Activated CD4-positive, alpha-beta memory T cell treated with anti-CD3 and anti-CD28 coated beads for 36 hours (primary cell): ENCODE measurements around the gene RIMBP2. TPM values are rescaled to one million over a fixed set of nuclear protein-coding genes. Genes with fewer than 3 reads are reported as not detected.

Experiments used
- CTCF ChIA-PET: fragments of 350-600 bp; sonication (Branson Sonifier 250); formaldehyde crosslinking; loops from one replicate; lab custom pipeline; 2021; ENCODE audit warnings: antibody characterized with exemption, inconsistent platforms; lab: Charles Lee
- POLR2A ChIA-PET: fragments of 350-600 bp; sonication (Branson Sonifier 250); formaldehyde crosslinking; loops from one replicate; lab custom pipeline; 2021; ENCODE audit warnings: antibody characterized with exemption; lab: Charles Lee
- DNase-seq: peaks from one replicate; pipeline ENCODE4 v3.0.0-alpha.2; 2020
- H3K27ac Mint-ChIP-seq: one replicate; pipeline ENCODE4 v1.8.0; 2021; ENCODE audit warnings: mixed read lengths
- H3K27me3 Mint-ChIP-seq: one replicate; pipeline ENCODE4 v1.8.0; 2021; ENCODE audit warnings: mixed read lengths
- H3K36me3 Mint-ChIP-seq: one replicate; pipeline ENCODE4 v1.8.0; 2021; ENCODE audit warnings: mixed read lengths
- H3K4me1 Mint-ChIP-seq: one replicate; pipeline ENCODE4 v1.8.0; 2021; ENCODE audit warnings: low read depth, mixed read lengths
- H3K4me3 Mint-ChIP-seq: one replicate; pipeline ENCODE4 v1.8.0; 2021; ENCODE audit warnings: mild to moderate bottlenecking, mixed read lengths
- H3K9me3 Mint-ChIP-seq: one replicate; pipeline ENCODE4 v1.8.0; 2021; ENCODE audit warnings: mixed read lengths
- intact Hi-C: fragments of 100-400 bp; cut with micrococcal nuclease; formaldehyde crosslinking; loops from one replicate; pipeline ENCODE4 v1.15.1; 2023
- total RNA-seq, 2 experiments: library from RNA; stranded (reverse); gene quantifications; one replicate each; pipeline ENCODE4 v1.2.3, GENCODE V29; 2021

RIMBP2 gene
- total RNA-seq, 2 experiments from 2014 or later = 0.27 TPM; not detected in 1

DNA sequence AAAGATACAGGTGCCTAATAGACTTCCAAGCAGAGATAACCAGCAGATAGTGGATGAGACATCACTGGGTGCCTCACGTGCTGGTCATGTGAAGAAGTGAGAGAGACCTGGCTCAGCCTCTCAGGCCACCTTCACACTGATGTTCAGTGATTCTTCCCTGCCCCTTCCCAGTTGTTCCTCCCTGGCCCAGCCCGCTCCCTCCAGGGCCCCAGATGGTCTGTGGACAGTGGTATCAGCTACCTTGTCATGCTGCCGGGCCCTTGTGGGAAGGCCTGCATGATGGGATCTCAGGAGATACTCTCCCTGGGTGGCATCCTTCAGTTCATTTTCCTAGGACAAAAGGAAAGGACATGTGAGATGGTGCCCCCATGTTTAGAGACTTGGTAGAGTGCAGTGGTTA is 198.5 kb downstream of the RIMBP2 start:
- no peak overlapping the region for H3K4me3 Mint-ChIP-seq
- peaks cover 2% of the 10 kb centered on the region for H3K27me3 Mint-ChIP-seq
- intact Hi-C loops = no loop called here
- ChIA-PET POLR2A (no interaction called here), CTCF (no interaction called here)
- DNase-seq = no peak
- no peaks in the 10 kb centered on the region for H3K9me3 Mint-ChIP-seq
- no peaks in the 10 kb centered on the region for H3K4me1 Mint-ChIP-seq
- H3K36me3 Mint-ChIP-seq = no peaks in the 10 kb centered on the region
- no peak overlapping the region for H3K27ac Mint-ChIP-seq

DNA sequence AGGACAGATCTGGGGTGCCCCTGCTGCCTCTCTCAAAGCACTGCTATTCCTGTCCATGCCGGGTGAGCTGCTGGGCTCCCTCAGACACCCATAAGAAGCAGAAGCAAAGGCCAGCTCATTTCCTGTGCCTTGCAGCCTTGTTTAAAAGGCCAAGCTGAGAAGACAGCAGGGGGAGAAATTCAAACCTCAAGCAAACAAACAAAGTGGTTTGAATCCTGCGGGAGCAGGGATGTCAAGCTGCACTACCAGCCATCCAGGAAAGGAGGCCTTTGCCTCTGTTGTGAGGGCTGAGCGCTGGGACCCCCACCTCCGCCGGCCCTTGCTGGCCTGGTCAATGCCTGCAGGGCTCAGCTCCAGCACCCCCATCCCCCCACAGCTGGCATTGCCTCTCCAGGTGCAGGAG is 201.9 kb downstream of the RIMBP2 start:
- H3K36me3 Mint-ChIP-seq = no peaks in the 10 kb centered on the region
- CTCF ChIA-PET = no interaction called here
- intact Hi-C loops = no loop called here
- no peak for DNase-seq
- H3K9me3 Mint-ChIP-seq = no peaks in the 10 kb centered on the region
- H3K4me1 Mint-ChIP-seq = no peaks in the 10 kb centered on the region
- no peak overlapping the region for H3K27ac Mint-ChIP-seq
- no peaks in the 10 kb centered on the region for H3K27me3 Mint-ChIP-seq
- POLR2A ChIA-PET = no interaction called here
- H3K4me3 Mint-ChIP-seq = no peak overlapping the region

DNA sequence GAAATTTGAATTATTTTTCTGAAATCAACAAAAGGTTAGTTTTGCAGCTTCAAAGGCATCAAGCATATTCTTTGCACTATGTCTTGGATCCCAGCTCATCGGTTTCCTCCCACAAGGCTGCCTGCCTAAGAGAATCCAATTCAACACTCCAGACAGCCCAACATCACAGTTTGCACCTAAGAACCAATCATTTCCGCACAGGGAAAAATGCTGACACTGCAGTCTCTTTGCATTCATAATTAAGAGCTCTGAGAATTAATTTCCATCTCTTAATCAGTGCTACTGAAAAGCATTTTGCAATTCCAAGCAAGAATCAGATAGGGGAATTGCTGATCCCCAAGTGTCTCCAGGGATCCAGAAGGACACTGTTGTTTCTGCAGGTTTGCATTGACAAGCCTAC is 202.5 kb downstream of the RIMBP2 start:
- ChIA-PET CTCF (no interaction called here), POLR2A (no interaction called here)
- no peak for DNase-seq
- Mint-ChIP-seq H3K4me1 (no peaks in the 10 kb centered on the region), H3K27ac (no peak overlapping the region), H3K9me3 (no peaks in the 10 kb centered on the region), H3K36me3 (no peaks in the 10 kb centered on the region), H3K4me3 (no peak overlapping the region), H3K27me3 (no peaks in the 10 kb centered on the region)
- intact Hi-C loops = no loop called here

DNA sequence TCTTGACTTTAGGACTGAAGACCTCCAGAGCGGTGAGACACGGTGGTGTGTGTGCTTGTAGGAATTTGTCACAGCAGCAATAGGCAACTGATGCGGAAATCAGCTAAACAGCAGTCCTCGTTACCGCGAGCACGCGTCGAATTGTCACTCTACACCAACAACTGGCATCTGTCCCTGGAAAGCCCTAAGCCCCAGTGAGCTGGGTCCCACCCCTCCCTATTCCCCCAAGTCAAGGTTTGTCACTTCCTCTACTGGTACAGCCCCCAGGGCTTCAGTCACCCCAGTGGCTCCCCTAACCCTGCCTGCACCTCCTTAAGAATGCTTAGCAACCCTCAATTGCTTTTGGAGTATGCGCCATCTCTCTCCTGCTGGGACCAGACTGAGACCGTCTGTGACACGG is 204.8 kb downstream of the RIMBP2 start:
- DNase-seq = no peak
- POLR2A ChIA-PET = no interaction called here
- Mint-ChIP-seq H3K4me1 (no peaks in the 10 kb centered on the region), H3K4me3 (no peak overlapping the region), H3K27me3 (no peaks in the 10 kb centered on the region), H3K27ac (no peak overlapping the region), H3K36me3 (no peaks in the 10 kb centered on the region), H3K9me3 (no peaks in the 10 kb centered on the region)
- intact Hi-C loops = no loop called here
- CTCF ChIA-PET = interaction anchor here (0.6 kb wide), 1 partner anchor 679 kb away, joined by 4 read pairs; no protein-coding TSS in a partner anchor

DNA sequence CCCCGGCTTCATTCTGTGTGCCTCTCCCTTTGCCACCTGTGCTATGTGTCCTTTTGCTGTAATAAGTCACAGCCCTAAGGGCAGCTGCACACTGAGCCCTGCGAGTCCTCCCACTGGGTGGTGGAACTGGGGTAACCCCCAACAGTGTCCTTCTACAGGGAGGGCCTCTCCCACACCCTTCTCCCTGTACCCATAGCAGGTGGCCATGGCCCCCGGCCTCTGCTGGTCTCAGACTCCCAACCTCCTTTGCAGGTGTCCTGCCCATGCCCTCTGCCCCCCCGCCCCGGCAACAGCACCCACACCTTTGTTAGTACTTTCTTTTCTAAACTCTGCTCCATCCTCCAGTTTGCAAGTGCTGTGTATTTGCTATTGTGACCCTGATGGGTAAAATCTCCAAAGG is 206.6 kb downstream of the RIMBP2 start:
- H3K4me3 Mint-ChIP-seq = no peak overlapping the region
- intact Hi-C loops = no loop called here
- ChIA-PET CTCF (no interaction called here), POLR2A (no interaction called here)
- H3K27ac Mint-ChIP-seq = no peak overlapping the region
- H3K4me1 Mint-ChIP-seq = no peaks in the 10 kb centered on the region
- no peaks in the 10 kb centered on the region for H3K27me3 Mint-ChIP-seq
- no peak for DNase-seq
- no peaks in the 10 kb centered on the region for H3K9me3 Mint-ChIP-seq
- H3K36me3 Mint-ChIP-seq = no peaks in the 10 kb centered on the region

DNA sequence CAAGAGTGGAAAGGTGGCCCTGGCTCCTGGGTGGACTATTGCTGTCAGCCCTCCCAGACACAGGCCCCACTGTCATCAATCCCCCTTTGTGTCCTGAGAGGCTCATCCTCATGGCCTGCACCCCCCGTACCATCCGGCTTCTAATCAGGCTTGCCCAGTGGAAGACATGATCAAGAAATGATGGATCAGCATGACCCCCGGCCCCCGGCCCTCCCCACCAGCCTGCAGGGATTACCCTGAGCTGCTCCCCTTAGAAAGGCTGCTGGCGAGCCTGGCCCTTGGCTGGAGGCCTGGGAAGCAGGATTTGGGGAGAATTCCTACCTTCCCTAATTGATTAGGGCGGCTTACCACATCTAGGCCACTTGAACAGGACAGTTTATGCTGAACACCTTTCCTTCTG is 207.3 kb downstream of the RIMBP2 start:
- intact Hi-C loops = no loop called here
- Mint-ChIP-seq H3K27me3 (no peaks in the 10 kb centered on the region), H3K4me3 (no peak overlapping the region)

DNA sequence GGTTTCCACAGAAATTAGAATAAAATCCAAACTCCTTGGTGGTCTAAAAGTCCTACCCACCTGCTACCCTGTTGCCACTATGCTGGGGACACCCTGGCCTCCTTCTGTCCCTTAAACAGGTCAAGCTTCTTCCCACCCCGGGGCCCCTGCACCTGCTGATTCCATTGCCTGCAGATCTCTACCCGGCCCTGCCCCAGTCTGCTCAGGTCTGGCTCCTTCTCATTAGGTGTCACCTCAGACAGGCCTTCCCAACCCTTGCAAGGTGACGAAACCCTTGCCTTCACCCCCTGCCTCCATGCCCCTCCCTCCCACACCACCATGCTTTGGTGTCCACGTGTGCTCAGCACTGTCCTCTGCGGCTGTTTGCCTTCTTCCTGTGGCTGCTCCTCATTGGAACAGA is 207.8 kb downstream of the RIMBP2 start:
- Mint-ChIP-seq H3K27me3 (no peaks in the 10 kb centered on the region), H3K4me3 (no peak overlapping the region), H3K4me1 (no peaks in the 10 kb centered on the region), H3K9me3 (no peaks in the 10 kb centered on the region), H3K36me3 (no peaks in the 10 kb centered on the region), H3K27ac (no peak overlapping the region)
- CTCF ChIA-PET = no interaction called here
- intact Hi-C loops = no loop called here
- POLR2A ChIA-PET = no interaction called here
- no peak for DNase-seq

More for the DNA sequence above, 207.3 kb downstream of the RIMBP2 start:
- no peak overlapping the region for H3K27ac Mint-ChIP-seq
- ChIA-PET CTCF (no interaction called here), POLR2A (no interaction called here)
- no peaks in the 10 kb centered on the region for H3K4me1 Mint-ChIP-seq
- no peaks in the 10 kb centered on the region for H3K36me3 Mint-ChIP-seq
- no peaks in the 10 kb centered on the region for H3K9me3 Mint-ChIP-seq
- DNase-seq = no peak

DNA sequence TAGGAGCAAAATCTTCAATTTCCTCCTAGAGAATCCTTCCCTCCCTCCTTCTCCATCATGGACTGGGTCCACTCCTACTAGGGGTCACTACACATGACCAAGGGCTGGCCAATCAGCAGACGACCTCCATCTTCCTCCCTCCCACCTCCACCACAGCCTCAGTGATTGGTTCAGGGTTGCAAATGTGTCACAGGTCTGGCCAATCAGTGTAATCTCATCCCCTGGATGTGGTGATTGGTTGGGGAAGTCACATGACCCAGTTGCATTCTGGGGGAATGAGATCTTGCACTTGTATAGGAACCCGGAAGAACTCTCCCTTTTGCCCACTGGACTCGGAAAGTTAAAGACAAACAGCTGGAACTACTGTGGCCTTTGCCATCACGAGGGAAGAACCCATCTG is 209.3 kb downstream of the RIMBP2 start:
- Mint-ChIP-seq H3K27ac (no peak overlapping the region), H3K9me3 (no peaks in the 10 kb centered on the region), H3K36me3 (no peaks in the 10 kb centered on the region), H3K27me3 (no peaks in the 10 kb centered on the region), H3K4me1 (no peaks in the 10 kb centered on the region), H3K4me3 (no peak overlapping the region)
- CTCF ChIA-PET = no interaction called here
- intact Hi-C loops = no loop called here
- DNase-seq = no peak
- POLR2A ChIA-PET = no interaction called here

DNA sequence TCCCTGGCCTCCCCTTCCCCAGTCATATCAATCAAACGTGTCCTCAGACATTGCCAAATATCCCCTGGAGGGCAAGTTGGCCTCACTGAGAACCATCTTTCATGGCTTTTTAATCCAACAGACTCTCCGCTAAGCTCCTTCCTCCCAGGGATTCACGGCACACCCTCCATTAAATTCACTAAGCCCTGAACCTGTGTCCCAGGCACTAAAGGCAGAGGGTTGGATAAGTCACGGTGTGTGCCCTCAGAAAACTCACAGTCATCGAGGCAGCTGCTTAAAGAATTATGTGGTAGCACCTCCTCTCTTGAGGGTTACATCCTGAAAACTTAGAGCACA is 211.3 kb downstream of the RIMBP2 start:
- Mint-ChIP-seq H3K27me3 (no peaks in the 10 kb centered on the region), H3K4me3 (no peak overlapping the region), H3K4me1 (no peaks in the 10 kb centered on the region), H3K27ac (no peak overlapping the region), H3K36me3 (no peaks in the 10 kb centered on the region), H3K9me3 (no peaks in the 10 kb centered on the region)
- intact Hi-C loops = no loop called here
- ChIA-PET POLR2A (no interaction called here), CTCF (no interaction called here)
- DNase-seq = no peak

DNA sequence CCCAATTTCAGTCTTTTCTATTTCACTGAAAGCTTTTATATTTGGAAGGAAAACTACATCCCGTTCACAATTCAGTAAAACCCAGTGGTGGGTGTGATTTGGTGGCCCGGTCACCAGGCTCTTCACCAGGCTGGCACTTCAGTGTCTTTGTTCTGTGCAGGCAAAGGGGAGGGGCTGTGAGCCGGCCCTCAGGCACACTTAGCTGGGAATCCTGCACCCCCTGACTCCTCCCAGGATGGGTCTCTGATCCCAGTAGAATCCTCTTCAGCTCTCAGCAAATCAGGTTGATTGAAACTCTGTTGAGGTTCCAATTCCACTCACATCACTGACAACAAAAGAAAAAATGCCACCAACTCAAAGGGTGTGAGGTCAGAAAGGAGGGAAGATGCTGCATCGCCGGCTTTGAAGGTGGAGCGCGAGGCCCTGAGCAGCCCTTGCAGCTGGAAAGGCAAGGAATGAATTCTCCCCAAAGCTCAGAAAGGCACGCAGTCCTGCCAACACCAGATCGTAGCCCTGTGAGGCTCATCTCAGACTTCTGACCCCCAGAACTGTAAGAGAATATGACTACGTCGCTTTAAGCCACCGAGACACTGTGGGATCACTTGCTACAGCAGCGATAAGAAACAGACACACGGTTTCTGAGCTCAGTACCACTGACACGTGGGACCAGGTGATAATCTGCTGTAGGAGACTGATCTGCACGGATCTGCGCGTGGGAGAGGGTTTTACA is 211.8 kb downstream of the RIMBP2 start:
- no peak overlapping the region for H3K4me3 Mint-ChIP-seq
- intact Hi-C loops = no loop called here
- no peaks in the 10 kb centered on the region for H3K9me3 Mint-ChIP-seq
- H3K27me3 Mint-ChIP-seq = no peaks in the 10 kb centered on the region
- H3K27ac Mint-ChIP-seq = no peak overlapping the region
- no peaks in the 10 kb centered on the region for H3K4me1 Mint-ChIP-seq
- ChIA-PET CTCF (no interaction called here), POLR2A (no interaction called here)
- DNase-seq = no peak
- H3K36me3 Mint-ChIP-seq = no peaks in the 10 kb centered on the region

DNA sequence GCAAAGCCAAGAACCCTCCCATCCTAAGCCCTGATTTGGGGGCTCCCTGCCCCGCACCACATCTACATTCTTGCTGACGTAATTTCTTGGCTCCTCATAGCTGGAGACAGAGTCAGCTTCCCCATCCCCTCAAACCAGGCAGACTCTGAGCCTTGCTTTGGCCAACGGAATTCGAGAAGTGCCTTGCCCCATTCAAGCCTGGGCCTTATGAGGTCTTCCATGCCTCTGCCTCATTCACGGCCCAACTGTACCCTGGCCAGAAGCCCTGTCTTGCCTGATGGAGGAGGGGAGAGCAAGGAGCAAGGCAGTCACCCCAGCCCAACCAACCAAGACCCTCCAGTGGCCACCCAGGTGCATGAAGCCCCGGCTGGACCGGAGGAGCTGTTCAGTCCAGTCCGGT is 214.3 kb downstream of the RIMBP2 start:
- Mint-ChIP-seq H3K9me3 (peaks cover 2% of the 10 kb centered on the region), H3K4me3 (no peak overlapping the region), H3K4me1 (no peaks in the 10 kb centered on the region), H3K36me3 (no peaks in the 10 kb centered on the region), H3K27ac (no peak overlapping the region), H3K27me3 (no peaks in the 10 kb centered on the region)
- POLR2A ChIA-PET = no interaction called here
- DNase-seq = no peak
- intact Hi-C loops = no loop called here
- CTCF ChIA-PET = no interaction called here

DNA sequence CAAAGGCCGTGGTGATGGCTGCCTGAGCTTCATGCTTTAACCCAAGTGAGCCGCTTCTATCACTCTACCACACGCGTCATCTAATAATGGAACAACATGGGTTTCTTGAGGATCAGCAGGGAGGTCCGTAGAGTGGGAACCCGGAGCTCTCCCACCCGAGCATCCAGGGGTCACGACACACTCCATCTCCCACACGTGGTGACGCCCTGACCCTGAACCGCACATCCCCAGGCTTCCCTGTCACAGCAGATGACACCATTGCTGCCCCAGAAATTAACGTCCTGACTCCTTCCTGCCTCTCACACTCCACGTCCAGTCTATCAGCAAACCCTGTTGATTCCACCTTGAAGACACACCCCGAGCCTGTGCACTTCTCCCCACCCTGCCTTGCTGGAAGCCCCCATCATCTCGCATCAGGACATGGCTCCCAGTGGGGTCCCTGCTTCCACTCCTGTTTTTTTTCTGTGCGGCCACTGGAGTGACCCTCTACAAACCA is 215.2 kb downstream of the RIMBP2 start:
- H3K4me1 Mint-ChIP-seq = no peaks in the 10 kb centered on the region
- intact Hi-C loops = no loop called here
- no peak overlapping the region for H3K4me3 Mint-ChIP-seq
- peaks cover 2% of the 10 kb centered on the region for H3K9me3 Mint-ChIP-seq
- no peaks in the 10 kb centered on the region for H3K36me3 Mint-ChIP-seq
- H3K27ac Mint-ChIP-seq = no peak overlapping the region
- ChIA-PET CTCF (no interaction called here), POLR2A (no interaction called here)
- H3K27me3 Mint-ChIP-seq = no peaks in the 10 kb centered on the region
- no peak for DNase-seq

DNA sequence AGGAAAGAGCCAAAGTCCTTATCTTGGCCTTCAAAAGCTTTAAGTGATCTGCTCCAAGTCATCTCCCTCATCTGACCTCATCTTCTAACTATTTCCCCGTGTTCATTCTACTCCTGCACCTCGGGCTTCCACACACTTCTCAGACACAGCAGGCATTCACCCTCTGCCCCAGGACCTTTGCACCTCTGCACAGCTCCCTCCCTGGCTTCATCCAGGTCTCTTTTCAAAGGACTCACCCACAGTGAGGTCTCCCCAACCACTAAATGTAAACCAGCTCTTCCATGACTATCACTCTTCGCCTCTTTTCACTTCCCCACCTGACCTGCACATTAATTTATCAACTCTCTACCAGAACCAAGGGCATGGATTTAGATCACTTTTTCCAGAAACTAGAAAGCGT is 216.6 kb downstream of the RIMBP2 start:
- Mint-ChIP-seq H3K9me3 (peaks cover 2% of the 10 kb centered on the region), H3K4me1 (no peaks in the 10 kb centered on the region), H3K36me3 (no peaks in the 10 kb centered on the region), H3K4me3 (no peak overlapping the region), H3K27ac (no peak overlapping the region), H3K27me3 (no peaks in the 10 kb centered on the region)
- intact Hi-C loops = no loop called here
- DNase-seq = no peak
- ChIA-PET CTCF (no interaction called here), POLR2A (no interaction called here)
